ENCODE data around the gene PALS2. TPM values are rescaled to one million over a fixed set of nuclear protein-coding genes. Genes with fewer than 3 reads are reported as not detected.

The PALS2 gene
- total RNA-seq (2016; rRNA removed; fragmentation: Illumina TruSeq; extraction: Trizol), result 14.4 and 21.9 TPM in 2 replicates
- total RNA-seq (2016; cell fraction: cytosol; rRNA removed; fragmentation: Illumina TruSeq; extraction: Trizol; ENCODE audit: low read depth), result 254 and 408 TPM in 2 replicates
- 14.7 and 21.6 TPM in 2 replicates for total RNA-seq (2016; cell fraction: insoluble cytoplasmic fraction; rRNA removed; fragmentation: Illumina TruSeq; extraction: Trizol)
- total RNA-seq (2016; cell fraction: membrane; rRNA removed; fragmentation: Illumina TruSeq; extraction: Trizol), result 101 and 161 TPM in 2 replicates
- total RNA-seq (2016; cell fraction: nucleus; rRNA removed; fragmentation: Illumina TruSeq; extraction: Trizol), result 10.5 and 11.6 TPM in 2 replicates
- polyA plus RNA-seq (2011; rRNA removed), result 2.0 and 3.1 TPM in 2 replicates
- polyA plus RNA-seq (2011; cell fraction: cytosol; rRNA removed), result 1.0 and 1.7 TPM in 2 replicates
- 0.88 and 2.2 TPM in 2 replicates for polyA plus RNA-seq (2011; cell fraction: nucleus; rRNA removed)
- 5.1 and 8.6 TPM in 2 replicates for polyA plus RNA-seq (2012)
- 2.7 and 2.9 TPM in 2 replicates for polyA plus RNA-seq (2016; cell fraction: cytosol; fragmentation: Illumina TruSeq; extraction: Trizol; ENCODE audit: low read depth)
- polyA plus RNA-seq (2016; cell fraction: insoluble cytoplasmic fraction; fragmentation: Illumina TruSeq; extraction: Trizol; ENCODE audit: low read depth), result 14.0 and 14.9 TPM in 2 replicates
- 5.3 and 6.1 TPM in 2 replicates for polyA plus RNA-seq (2016; cell fraction: membrane; fragmentation: Illumina TruSeq; extraction: Trizol; ENCODE audit: low read depth)
- polyA plus RNA-seq (2016; cell fraction: nucleus; fragmentation: Illumina TruSeq; extraction: Trizol; ENCODE audit: insufficient read depth, low read depth), result 8.9 and 9.2 TPM in 2 replicates
- 2.7 and 9.0 TPM in 2 replicates for polyA minus RNA-seq (2011; rRNA and poly(A)+ RNA removed; ENCODE audit: low replicate concordance)
- polyA minus RNA-seq (2011; cell fraction: cytosol; rRNA and poly(A)+ RNA removed), result 12.9 and 13.1 TPM in 2 replicates
- polyA minus RNA-seq (2011; cell fraction: nucleus; rRNA and poly(A)+ RNA removed), result 11.3 and 12.9 TPM in 2 replicates
- percentile 71 among the genes with signal in this experiment for Bru-seq, nascent RNA
- percentile 64 among the genes with signal in this experiment for BruChase-seq, experiment 1, labeled RNA remaining after a 6-hour chase
- BruChase-seq, experiment 2, labeled RNA remaining after a 2-hour chase, result percentile 70 among the genes with signal in this experiment
- long read RNA-seq, experiment 1, partial matches to known transcripts, result 0 of 2 reads
- long read RNA-seq, experiment 1, other reads (novel, unspliced or antisense), result 2 of 2 reads
- long read RNA-seq, experiment 2, full-length matches to known transcripts, result 4 of 8 reads
- long read RNA-seq, experiment 2, partial matches to known transcripts, result 1 of 8 reads
- long read RNA-seq, experiment 2, other reads (novel, unspliced or antisense), result 3 of 8 reads

- CTCF ChIA-PET (ENCODE audit: low intra/inter-chr PET ratio, low total read pairs), result interaction anchor here (2.0 kb wide), 1 partner anchor 93 kb away, joined by 4 read pairs; no protein-coding TSS in a partner anchor
- POLR2A ChIA-PET, result no interaction called here
- H3K9me3 ChIP-seq (ENCODE audit: low read length), result no peaks in the 10 kb centered on the region
- ATAC-seq, result peak; percentile 68
- peaks cover 25% of the 10 kb centered on the region for H3K79me2 ChIP-seq (ENCODE audit: insufficient read depth, low read length)
- peak within 1 kb of the TSS; percentile 49 for H2AFZ ChIP-seq (ENCODE audit: low read length)
- no peaks in the 10 kb centered on the region; the same call in 1 of the 2 replicates for H4K20me1 ChIP-seq (ENCODE audit: insufficient read depth, low read length)
- FAIRE-seq, result no peak
- H3K4me3 ChIP-seq (replicated peaks in 1 of 3; ENCODE audit: insufficient read depth in 1 of 3, low read depth in 2 of 3, low read length in 3 of 3), result peak within 1 kb of the TSS; percentile 66 to 85 (median 78)
- H3K4me2 ChIP-seq (ENCODE audit: low read depth, low read length), result peak within 1 kb of the TSS; percentile 86
- peak; percentile 29 for DNase-seq (ENCODE audit: low spot score)
- no peaks in the 10 kb centered on the region for H3K36me3 ChIP-seq (replicated peaks in 1 of 2; ENCODE audit: control insufficient read depth in 1 of 2, insufficient read depth in 2 of 2, low read length in 2 of 2)
- H3K4me1 ChIP-seq (ENCODE audit: insufficient read depth, low read length), result peaks cover 29% of the 10 kb centered on the region
- intact Hi-C loops (cut with micrococcal nuclease; ENCODE audit: unreplicated experiment), result no loop called here
- no TSS peak for BruUV-seq (replicated peaks)
- in situ Hi-C loops (cut with HindIII; ENCODE audit: extremely low pct_ligation_motif_present, low pct_unique_long_range_greater_than_20kb), result no loop called here
- H3K9ac ChIP-seq (ENCODE audit: insufficient read depth, low read depth, low read length), result peak within 1 kb of the TSS; percentile 72
- peaks cover 0 to 29% of the 10 kb centered on the region in 2 experiments; a peak in 4 of 5 replicates for H3K27me3 ChIP-seq (ENCODE audit: control insufficient read depth in 1 of 2, insufficient read depth in 2 of 2, low read length in 2 of 2)
- peak within 1 kb of the TSS; percentile 36 for H3K27ac ChIP-seq (ENCODE audit: extremely low read length, insufficient read depth, low read length)
- WGBS (ENCODE audit: low lambda C conversion rate), result under 1% methylated on average over 24 of the region's 69 CpGs
- TF ChIP-seq XRCC5 (optimal IDR thresholded peaks at IDR 0.05; ENCODE audit: low read length) (peak; percentile 26), ZFX (CRISPR knock-in tag; IDR thresholded peaks at IDR 0.05; ENCODE audit: low read depth) (peak; percentile 17; the same call in 1 of the 2 replicates), NPAS2 (CRISPR knock-in tag; IDR thresholded peaks at IDR 0.05; ENCODE audit: borderline replicate concordance) (no peak), CEBPG (CRISPR knock-in tag; IDR thresholded peaks at IDR 0.05) (no peak), POGZ (CRISPR knock-in tag; IDR thresholded peaks at IDR 0.05) (peak; percentile 36; the same call in 1 of the 2 replicates), ZNF180 (CRISPR knock-in tag; IDR thresholded peaks at IDR 0.05; ENCODE audit: borderline replicate concordance, low read depth) (no peak), MXD1 (CRISPR knock-in tag; IDR thresholded peaks at IDR 0.05) (peak; percentile 70; the same call in 1 of the 2 replicates), BRF2 (CRISPR knock-in tag; IDR thresholded peaks at IDR 0.05) (no peak), ZBTB4 (CRISPR knock-in tag; IDR thresholded peaks at IDR 0.05; ENCODE audit: borderline replicate concordance) (no peak), MBNL3 (CRISPR knock-in tag; conservative IDR thresholded peaks at IDR 0.05) (no peak)
Observed at GRCh38 chr7:24572997-24573553, at the start of gene PALS2. Gene PALS2 (plus strand): TSS chr7:24573452. CDS start chr7:24623668, 50,216 bp downstream.
